CD4-positive, alpha-beta T cell treated with Interleukin-12 subunit alpha and Interleukin-12 subunit beta, for 1 hour (primary cell): ENCODE results near the gene SMIM44.
A peak's percentile ranks its signal among the peaks of the same experiment; 100 is the strongest.
"Not testable (repeated sequence)": the region's sequence is repeated elsewhere in the genome, so short reads cannot be mapped to it uniquely, and the experiment has no call there.

Experiments
- DNase-seq: peaks from one replicate; pipeline ENCODE4 v3.0.0-alpha.2; 2020

SMIM44 gene

GRCh38 chr19:3516675-3517207 lies 33.5 kb upstream of the SMIM44 start:
- DNase-seq = peak; percentile 61

GRCh38 chr19:3515891-3516422 lies 32.7 kb upstream of the SMIM44 start:
- no peak for DNase-seq

GRCh38 chr19:3514930-3515329 lies 31.7 kb upstream of the SMIM44 start:
- DNase-seq = no peak

GRCh38 chr19:3513229-3514140 lies 30.2 kb upstream of the SMIM44 start:
- DNase-seq = no peak

- DNase-seq = no peak
Observed at GRCh38 chr19:3512562-3513228, 29.5 kb upstream of the SMIM44 start.

GRCh38 chr19:3511506-3512251 lies 28.4 kb upstream of the SMIM44 start:
- no peak for DNase-seq

GRCh38 chr19:3510727-3511126 lies 27.5 kb upstream of the SMIM44 start:
- no peak for DNase-seq

GRCh38 chr19:3509566-3509989 lies 26.3 kb upstream of the SMIM44 start:
- DNase-seq = no peak

- no peak for DNase-seq
Observed at GRCh38 chr19:3508771-3509535, 25.7 kb upstream of the SMIM44 start.

- DNase-seq = not testable (repeated sequence)
Observed at GRCh38 chr19:3508121-3508661, 24.9 kb upstream of the SMIM44 start.

GRCh38 chr19:3507371-3508120 lies 24.3 kb upstream of the SMIM44 start:
- DNase-seq = peak; percentile 60

- peak; percentile 60 for DNase-seq
Observed at GRCh38 chr19:3506384-3507340, 23.4 kb upstream of the SMIM44 start.

GRCh38 chr19:3505598-3506383 lies 22.6 kb upstream of the SMIM44 start, which contains the start of gene FZR1:
TSS of gene FZR1 (plus strand) at chr19:3506311. CDS start at chr19:3522990, 16,679 bp downstream.
- DNase-seq = peak; percentile 100

GRCh38 chr19:3504735-3505134 lies 21.5 kb upstream of the SMIM44 start:
- no peak for DNase-seq

GRCh38 chr19:3503036-3503572 lies 19.9 kb upstream of the SMIM44 start:
- DNase-seq = no peak

GRCh38 chr19:3501780-3502179 lies 18.5 kb upstream of the SMIM44 start:
- DNase-seq = no peak

GRCh38 chr19:3500429-3501101 lies 17.3 kb upstream of the SMIM44 start, which contains the start of gene DOHH:
TSS of gene DOHH (minus strand) at chr19:3500674. CDS start at chr19:3496814, 3,860 bp downstream.
- DNase-seq = peak; percentile 96
